Measurements from ENCODE around the gene TMEM187.

Gene TMEM187, protein sequence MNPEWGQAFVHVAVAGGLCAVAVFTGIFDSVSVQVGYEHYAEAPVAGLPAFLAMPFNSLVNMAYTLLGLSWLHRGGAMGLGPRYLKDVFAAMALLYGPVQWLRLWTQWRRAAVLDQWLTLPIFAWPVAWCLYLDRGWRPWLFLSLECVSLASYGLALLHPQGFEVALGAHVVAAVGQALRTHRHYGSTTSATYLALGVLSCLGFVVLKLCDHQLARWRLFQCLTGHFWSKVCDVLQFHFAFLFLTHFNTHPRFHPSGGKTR

DNA sequence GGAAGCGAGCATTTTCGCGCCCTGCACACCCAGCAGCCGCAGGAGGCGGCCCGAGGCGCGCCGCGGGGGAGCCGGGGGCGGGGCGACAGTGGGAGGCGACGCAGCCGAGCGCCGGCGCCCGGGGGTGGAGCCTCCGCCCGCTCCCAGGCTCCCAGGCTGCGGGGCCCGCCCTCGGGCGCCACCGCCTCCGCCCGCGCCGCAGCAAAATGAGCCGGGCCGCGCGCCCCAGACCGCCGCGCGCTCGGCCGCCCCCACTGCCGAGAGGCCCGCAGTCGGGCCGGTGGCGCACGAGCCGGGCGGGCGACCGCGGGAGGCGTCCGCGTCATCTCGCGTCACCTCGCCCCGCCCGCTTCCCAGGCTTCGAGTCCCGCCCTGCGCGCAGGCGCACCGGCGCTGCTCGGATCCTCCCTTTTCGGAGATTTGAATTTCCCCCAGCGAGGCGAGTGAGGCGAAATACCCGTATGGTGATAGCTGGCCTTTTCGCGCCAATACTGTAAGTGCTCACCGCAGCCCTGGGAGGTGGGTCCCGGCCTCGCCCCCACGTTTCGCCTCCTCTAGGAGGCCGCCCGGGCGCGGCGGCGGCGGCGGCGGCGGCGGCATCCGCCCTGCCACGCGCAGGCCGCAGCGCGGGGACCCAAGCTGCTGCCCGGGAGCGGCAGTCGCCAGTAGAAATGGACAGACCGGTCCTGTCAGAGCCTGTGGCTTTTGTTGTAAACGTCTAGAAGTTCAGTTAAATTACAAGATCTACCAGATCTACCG is at the start of gene TMEM187:
TMEM187 (plus strand) TSS at position 387 of the 759 bp plus-strand sequence. CDS start 9,309 bp downstream, outside the sequence.
- DNase-seq (ENCODE audit: insufficient read length, low spot score): peak; percentile 73
- FAIRE-seq: no peak

GRCh38 chrX:153922932-153923857 is 49.4 kb upstream of the TMEM187 start:
- FAIRE-seq: no peak
- DNase-seq (ENCODE audit: insufficient read length, low spot score): peak; percentile 57

DNA sequence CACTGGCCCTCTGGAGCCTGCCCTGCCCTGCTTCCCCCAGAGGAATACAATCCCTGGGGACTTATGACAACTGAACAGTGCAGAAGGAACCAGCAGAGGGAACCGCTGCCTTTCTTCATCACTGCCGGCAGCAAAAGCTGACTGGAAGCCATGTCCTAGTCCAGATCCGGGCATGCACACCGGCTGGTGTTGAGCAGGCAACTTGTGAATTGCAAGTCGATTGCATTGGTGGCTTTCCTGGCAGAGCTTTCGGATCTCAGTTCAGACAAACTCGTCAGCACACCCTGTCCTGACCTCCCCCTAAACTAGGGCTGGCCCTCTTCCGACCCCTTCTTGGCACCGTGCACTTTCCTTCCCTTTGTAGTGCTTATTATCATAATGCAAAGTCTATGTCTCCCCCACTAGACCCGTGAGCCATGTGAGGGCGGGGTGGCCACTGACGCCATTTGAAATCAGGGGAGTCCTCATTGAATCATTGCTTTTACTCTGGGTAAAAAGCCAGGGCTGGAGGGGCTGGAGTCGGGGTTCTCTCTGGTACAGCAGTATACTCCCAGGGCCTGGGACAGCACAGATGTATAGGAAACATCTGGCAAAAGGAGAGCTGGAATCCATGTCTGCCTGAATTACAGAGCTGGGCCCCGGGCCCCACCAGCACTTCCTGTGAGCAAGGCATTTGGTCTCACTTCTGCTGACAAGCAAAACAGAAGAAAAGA is 48.2 kb upstream of the TMEM187 start:
- DNase-seq (ENCODE audit: insufficient read length, low spot score) (no peak), FAIRE-seq (no peak)

DNA sequence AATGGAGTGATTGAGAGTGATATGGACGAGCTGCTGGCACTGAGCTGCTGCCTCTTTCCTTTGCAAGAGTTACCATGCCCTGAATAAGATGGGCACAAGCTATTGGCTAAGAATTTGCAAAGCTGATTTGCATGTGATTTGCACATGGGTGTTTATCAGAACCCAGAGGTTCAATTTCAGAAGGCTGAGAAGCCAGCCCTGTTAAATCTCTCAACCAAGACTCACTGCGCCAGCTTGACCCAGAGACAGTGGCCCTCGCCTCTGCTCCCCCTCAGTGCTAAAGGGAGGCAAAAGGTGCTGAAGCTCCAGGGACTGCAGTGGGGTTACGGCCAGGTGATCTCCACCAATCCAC is 47.2 kb upstream of the TMEM187 start:
- DNase-seq (ENCODE audit: insufficient read length, low spot score) (no peak), FAIRE-seq (no peak)

DNA sequence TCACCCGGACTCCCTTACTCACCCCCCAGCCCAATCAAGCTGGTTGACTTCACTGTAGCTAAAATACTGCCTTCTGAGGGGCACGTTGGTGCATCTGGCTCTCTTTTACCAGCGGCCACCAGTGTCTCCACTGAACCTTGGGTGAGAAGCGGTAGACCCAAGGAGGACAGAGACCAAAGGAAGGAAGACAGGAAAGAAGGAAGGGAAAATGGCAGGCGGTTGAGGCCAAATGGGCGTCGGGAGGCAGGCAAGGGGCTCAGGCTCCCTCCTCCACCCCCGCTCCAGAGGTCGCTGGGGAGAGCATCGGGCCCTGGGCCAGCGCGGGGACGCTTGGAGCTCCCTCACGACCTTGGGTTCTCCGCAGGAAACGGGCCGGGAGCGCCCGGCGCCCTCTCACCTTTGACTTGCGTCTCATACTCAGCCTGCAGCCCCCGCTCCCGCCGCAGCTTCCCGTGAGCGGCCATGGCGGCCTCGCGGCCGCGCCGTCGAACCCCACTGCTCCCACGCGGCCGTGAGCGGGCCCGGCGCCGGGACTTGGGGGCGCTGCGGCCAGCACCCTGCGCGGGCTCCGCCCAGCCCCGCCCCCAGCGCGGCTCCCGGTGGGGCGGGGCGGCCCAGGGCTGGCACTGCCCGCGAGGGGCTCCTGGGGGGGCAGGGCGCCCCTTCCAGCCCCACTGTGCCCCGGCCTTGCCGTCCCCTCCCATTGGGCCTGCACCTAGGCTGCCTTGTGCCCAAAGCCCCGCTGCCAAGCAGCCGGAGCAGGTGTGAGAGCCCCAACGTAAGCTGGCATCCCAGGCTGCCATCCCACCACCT is 46.6 kb upstream of the TMEM187 start, which contains the start of gene ARHGAP4:
ARHGAP4 (minus strand) TSS at position 526 of the 813 bp plus-strand sequence; CDS start at position 464, 62 bp downstream.
- DNase-seq (ENCODE audit: insufficient read length, low spot score): no peak

GRCh38 chrX:153926552-153926857 is 46.0 kb upstream of the TMEM187 start:
- FAIRE-seq: no peak
- no peak for DNase-seq (ENCODE audit: insufficient read length, low spot score)

More for the DNA sequence above, 46.6 kb upstream of the TMEM187 start, which contains the start of gene ARHGAP4:
- no peak for FAIRE-seq

GRCh38 chrX:153926858-153927671 is 45.5 kb upstream of the TMEM187 start:
- FAIRE-seq (no peak), DNase-seq (ENCODE audit: insufficient read length, low spot score) (no peak)

- FAIRE-seq (no peak), DNase-seq (ENCODE audit: insufficient read length, low spot score) (no peak)
Measured at GRCh38 chrX:153927672-153927921, 45.0 kb upstream of the TMEM187 start.

DNA sequence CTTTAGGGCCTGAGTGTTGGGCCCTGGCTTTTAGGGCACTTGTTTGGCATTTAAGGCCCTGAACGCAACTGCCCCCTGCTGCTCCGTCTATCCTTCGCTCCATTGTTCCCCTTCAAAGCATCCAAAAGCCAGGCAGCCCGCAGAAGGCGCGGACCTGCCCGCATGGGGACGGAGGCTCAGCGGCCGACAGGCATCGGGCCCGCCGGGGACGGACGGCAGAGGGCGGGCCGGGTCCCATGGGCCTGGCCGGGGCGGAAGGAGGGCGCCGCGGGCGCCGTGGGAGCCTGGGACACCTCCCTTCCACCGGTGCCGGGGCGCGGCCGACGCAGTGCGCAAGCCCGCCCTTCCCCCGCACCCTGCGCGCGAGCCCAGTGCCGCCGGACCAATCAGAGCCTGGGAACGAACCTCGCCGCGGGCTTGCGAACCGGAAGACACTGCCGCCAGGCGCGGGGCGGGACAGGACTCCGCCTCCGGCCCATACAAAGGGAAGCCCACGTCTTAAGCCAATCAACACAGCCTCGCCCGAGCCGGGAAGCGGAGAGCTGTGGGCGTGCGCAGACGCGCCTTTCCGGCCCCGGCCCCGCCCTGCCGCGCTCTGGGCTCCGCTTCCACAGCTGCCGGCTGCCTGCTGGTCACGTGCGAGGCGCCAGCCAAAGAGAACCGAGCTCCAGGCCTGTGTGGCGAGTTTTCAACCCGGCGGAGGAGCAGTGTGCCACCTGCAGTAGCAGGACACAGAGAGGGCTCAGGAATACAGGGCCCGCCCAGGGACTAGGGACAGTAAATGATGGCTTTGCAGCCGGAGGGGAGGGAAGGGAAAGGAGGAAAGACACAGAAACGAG is 44.4 kb upstream of the TMEM187 start:
- FAIRE-seq: peak; percentile 64

DNA sequence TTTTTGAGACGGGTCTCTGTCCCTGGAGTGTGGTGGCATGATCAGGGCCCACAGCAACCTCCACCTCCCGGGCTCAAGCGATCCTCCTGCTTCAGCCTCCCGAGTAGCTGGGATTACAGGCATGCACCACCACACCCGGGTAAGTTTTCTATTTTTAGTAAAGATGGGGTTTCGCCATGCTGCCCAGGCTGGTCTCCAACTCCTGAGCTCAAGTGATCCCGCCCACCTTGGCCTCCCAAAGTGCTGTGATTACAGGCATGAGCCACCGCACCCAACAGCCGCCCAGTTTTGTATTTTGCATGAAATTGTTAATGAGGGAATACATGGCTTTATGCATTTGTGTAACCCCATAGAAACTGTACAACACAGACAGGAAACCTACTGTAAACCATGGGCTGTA is 43.7 kb upstream of the TMEM187 start:
- DNase-seq (ENCODE audit: insufficient read length, low spot score): no peak
- FAIRE-seq: no peak

More for the DNA sequence above, 44.4 kb upstream of the TMEM187 start:
- DNase-seq (ENCODE audit: insufficient read length, low spot score): peak; percentile 86

DNA sequence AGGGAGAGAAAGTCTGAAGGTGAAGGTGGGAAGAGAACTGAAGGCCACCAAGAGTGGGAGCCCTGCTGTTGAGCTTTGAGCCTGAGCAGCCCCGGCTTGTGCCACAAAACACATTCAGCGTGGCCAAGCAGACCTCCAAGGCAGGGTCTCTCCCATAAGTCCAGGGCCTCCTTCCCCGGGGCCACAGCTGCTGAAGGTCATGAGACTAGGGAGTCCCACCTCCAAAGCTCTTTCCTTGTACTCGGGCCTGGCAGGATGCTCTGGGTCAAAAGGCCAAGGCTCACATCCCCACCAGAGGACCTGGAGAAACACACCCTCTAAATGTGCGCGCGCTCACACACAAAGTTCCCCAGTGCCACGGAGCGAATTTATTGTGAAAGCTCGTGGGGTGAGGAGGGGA is 43.0 kb upstream of the TMEM187 start:
- DNase-seq (ENCODE audit: insufficient read length, low spot score) (no peak), FAIRE-seq (no peak)

GRCh38 chrX:153930011-153930910 is 42.3 kb upstream of the TMEM187 start:
- FAIRE-seq: no peak
- DNase-seq (ENCODE audit: insufficient read length, low spot score): no peak

DNA sequence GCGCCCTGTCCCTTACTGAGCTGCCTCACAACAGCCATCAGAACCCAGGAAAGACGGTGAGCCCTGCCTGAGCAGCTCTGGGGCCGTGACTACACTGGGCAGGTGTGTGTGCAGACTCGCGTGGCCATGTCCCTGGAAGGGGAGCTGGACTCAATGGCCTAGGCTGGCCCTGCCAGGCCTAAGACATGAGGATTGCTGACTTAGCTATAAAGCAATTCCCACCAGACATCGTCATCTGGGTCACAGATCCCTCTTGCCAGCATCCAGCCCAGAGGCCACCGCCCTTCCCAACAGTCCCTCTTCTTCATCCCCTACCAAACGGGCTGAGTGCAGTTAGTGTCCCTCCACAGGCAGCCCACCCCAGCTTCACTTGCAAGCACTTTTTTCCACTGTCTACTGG is 41.4 kb upstream of the TMEM187 start:
- FAIRE-seq (no peak), DNase-seq (ENCODE audit: insufficient read length, low spot score) (no peak)

- FAIRE-seq: no peak
- DNase-seq (ENCODE audit: insufficient read length, low spot score): no peak
Measured at GRCh38 chrX:153931748-153932147, 40.8 kb upstream of the TMEM187 start.

GRCh38 chrX:153932220-153932915 is 40.2 kb upstream of the TMEM187 start:
- DNase-seq (ENCODE audit: insufficient read length, low spot score): no peak
- no peak for FAIRE-seq

GRCh38 chrX:153933748-153934147 is 38.8 kb upstream of the TMEM187 start:
- DNase-seq (ENCODE audit: insufficient read length, low spot score) (no peak), FAIRE-seq (no peak)

Measured in HTR-8/SVneo (cell line).